ENCODE data around the gene MRPL44. TPM values are rescaled to one million over a fixed set of nuclear protein-coding genes. Genes with fewer than 3 reads are reported as not detected.
"Not testable (repeated sequence)": the region's sequence is repeated elsewhere in the genome, so short reads cannot be mapped to it uniquely, and the experiment has no call there.

MRPL44 gene
- total RNA-seq, 1 donor from 2014 or later, result 14.5 TPM

DNA sequence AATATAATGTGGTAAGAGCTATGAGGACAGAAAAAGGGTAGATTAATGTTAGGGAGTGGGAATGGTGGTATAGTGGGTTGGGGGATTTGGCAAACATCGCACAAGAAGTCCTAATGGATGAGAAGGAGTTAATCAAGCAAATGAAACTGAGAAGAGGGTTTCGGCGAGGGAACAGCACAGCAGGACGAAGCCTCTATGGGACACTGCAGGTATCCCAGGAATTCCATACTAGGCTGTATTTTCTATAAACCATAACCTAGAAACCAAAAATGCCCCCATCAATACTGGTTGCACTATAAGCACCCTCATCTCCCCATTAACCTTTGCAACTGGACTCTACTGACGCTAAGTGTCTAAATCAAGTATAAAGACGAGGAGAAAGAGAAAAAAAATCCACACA, 22.4 kb upstream of the MRPL44 start:
- ATAC-seq, result no peak
- no peak for DNase-seq (ENCODE audit: low spot score)
- intact Hi-C loops (cut with DNase I), result no loop called here

DNA sequence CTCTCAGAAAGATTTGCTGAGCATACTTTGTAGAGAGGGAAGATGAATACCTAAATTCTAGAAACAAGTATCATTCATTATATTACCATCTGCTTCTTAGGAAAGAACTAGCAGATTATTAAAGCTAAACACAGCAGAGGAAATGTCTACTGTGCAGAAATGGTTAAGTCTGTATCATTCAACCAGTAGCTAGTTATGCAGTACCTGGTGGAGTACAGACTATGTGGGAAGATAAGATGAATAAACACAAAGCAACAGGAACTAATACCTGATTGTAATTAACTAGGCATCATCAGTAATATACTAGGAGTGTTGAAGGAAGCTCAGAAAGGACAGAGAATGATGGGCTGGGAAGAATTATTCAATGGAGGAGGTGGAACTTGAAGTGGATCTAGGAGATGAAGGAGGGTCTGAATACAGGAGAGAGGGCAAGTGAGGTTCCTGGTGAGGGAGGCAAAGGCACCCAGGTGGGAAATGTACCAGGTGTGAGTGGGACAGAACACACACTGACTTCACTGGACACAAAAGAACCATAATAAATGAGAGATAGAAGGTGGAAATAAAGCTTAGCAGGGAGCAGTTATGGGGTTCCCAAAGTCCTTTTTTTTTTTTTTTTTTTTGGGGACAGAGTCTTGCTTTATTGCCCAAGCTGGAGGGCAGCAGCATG, 21.7 kb upstream of the MRPL44 start:
- ATAC-seq (no peak), DNase-seq (ENCODE audit: low spot score) (no peak)
- intact Hi-C loops (cut with DNase I), result no loop called here

DNA sequence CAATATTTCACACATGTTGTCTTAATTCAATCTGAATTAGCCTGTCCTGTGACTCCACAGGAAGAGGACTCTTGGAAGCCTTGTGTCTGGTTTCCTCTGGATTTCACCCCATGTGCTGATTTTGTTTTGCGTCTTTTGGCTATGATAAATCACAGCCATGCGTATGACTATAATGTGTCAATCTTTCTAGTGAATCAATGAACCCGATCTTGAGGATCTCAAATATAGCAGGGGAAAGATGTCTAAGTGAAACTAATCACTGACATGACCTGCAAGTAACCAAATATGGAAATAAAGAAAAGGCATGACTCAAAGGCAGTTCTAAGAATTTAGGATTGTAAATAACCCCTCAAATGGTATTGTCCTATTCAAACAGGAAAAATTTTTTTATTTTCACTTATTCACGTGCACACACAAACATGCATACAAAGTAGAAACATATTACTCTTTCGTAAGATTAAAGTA, 20.4 kb upstream of the MRPL44 start:
- DNase-seq (ENCODE audit: low spot score) (no peak), ATAC-seq (no peak)
- intact Hi-C loops (cut with DNase I), result no loop called here

DNA sequence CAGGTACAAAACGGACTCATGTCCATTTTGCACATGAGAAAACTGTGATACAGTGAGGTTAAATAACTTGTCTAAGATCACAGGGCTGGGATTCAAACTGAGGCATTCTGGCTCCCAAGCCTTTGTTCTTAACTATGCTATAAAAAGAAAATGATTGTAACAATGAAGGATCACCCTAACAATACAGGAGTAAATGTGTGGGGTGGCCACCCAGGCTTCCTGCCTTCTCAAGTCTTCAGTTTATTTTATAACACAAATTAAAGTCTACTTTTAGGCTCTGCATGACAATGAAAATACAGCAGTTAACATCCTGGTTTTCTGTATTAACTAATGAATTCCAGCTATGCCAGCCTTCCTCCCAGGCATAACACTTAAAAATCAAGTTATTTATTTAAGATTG, 19.7 kb upstream of the MRPL44 start:
- intact Hi-C loops (cut with DNase I), result no loop called here
- ATAC-seq (no peak), DNase-seq (ENCODE audit: low spot score) (no peak)

DNA sequence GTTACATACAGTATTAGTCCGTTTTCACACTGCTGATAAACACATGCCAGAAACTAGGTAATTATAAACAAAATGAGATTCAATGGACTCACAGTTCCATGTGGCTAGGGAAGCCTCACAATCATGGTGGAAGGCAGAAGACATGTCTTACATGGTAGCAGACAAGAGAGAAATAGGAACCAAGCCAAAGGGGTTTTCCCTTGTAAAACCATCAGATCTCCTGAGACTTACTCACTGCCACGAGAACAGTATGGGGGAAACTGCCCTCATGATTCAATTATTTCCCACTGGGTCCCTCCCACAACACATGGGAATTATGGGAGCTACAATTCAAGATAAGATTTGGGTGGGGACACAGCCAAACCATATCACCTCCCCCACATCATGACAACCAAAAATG, 17.8 kb upstream of the MRPL44 start:
- DNase-seq (ENCODE audit: low spot score); intact Hi-C loops (cut with DNase I); ATAC-seq: not testable (repeated sequence)

DNA sequence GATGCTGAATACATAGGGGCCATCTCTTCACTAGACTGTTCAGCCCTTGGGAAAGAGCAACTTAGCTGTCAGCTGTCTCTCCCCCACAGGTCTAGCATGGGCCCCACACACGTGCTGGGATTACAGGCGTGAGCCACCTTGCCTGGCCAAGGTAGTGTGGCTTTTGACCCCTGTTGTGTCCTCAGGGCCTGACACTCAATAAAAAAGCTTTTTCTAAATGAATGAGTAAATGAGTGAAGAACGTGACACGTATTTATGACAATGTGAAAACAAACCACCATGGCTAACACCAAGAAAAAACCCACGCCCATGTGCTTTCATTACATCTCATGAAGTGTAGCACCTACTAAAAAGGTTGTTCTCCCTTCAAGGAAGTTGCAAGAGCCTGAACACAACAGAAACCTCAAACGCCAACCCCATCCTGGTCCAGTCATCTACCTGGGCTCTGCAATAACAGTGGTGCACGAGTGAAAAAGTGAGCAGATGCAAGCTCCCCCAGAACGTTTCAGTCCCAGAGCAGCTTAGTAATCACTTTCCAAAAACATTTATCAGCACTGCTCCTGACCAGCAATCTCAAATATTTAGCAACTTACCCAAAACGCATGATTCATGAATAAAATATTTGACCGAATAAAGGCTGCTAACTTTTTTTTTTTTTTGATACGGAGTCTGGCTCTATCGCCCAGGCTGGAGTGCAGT, 15.5 kb upstream of the MRPL44 start:
- no peak for ATAC-seq
- intact Hi-C loops (cut with DNase I), result no loop called here
- DNase-seq (ENCODE audit: low spot score), result no peak

DNA sequence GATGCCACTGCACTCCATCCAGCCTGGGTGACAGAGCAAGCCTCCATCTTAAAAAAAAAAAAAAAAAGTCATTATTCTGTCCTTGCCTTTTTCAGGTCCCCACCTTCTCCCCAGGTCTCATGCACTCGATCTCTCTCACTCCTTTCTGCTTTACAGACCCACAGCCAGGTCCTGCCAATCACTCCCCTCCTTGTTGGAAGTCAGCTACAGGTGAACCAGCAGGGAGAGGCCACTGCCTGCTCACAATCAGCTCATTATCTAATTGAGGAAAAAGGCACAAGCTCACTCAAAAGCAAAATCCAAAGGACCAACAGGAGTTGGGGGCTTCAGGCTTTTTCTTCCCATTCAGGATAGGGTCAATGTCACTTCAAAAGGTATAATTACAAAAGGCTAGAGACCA, 14.1 kb upstream of the MRPL44 start:
- DNase-seq (ENCODE audit: low spot score) (no peak), ATAC-seq (no peak)
- intact Hi-C loops (cut with DNase I), result no loop called here

DNA sequence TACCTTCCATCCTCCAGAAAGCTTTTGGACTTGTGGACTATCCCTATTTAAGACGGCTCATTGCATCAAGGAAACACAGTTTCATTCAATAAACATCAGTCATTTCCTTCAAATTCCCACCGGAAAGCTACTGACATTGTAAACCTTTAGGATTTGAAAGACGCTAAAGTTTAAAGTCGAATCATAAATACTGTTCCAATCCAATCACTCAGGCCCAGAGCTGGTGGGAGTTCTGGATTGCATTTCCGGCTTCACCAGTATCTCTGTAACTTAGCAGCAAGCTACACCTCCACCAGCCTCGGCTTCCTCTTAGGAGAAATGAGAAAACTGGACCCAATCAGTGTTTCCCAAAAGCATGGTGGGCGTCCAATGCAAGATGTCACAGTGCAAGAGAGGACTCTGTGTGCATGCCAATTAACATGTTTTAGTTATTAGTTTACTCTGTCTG, 13.7 kb upstream of the MRPL44 start:
- intact Hi-C loops (cut with DNase I), result no loop called here
- ATAC-seq, result peak; percentile 17
- no peak for DNase-seq (ENCODE audit: low spot score)

DNA sequence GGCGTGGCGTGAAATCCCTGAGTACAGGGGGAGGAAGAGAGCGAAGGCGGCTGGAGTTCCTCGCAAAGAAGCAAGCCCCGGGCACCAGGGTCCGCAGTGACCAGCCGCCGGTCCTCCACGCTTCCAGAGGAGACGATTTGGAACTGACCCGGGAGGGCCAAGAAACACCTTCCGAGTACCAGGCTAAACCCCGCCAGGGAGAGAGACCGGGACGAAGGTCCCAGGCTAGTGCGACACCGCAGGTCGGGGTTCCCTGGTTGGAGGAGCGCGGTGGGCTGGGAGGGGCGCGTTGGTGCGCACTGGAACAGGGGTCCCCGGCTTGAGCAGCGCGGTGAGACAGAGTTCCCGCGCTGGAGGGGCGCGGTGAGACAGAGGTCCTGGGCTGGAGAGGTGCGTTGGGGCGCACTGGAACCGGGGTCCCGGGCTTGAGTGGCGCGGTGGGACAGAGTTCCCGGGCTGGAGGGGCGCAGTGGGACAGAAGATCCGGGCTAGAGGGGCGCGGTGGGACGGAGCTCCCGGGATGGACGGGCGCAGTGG, 13.0 kb upstream of the MRPL44 start:
- DNase-seq (ENCODE audit: low spot score), result peak; percentile 69
- intact Hi-C loops (cut with DNase I), result no loop called here
- peak; percentile 63 for ATAC-seq

DNA sequence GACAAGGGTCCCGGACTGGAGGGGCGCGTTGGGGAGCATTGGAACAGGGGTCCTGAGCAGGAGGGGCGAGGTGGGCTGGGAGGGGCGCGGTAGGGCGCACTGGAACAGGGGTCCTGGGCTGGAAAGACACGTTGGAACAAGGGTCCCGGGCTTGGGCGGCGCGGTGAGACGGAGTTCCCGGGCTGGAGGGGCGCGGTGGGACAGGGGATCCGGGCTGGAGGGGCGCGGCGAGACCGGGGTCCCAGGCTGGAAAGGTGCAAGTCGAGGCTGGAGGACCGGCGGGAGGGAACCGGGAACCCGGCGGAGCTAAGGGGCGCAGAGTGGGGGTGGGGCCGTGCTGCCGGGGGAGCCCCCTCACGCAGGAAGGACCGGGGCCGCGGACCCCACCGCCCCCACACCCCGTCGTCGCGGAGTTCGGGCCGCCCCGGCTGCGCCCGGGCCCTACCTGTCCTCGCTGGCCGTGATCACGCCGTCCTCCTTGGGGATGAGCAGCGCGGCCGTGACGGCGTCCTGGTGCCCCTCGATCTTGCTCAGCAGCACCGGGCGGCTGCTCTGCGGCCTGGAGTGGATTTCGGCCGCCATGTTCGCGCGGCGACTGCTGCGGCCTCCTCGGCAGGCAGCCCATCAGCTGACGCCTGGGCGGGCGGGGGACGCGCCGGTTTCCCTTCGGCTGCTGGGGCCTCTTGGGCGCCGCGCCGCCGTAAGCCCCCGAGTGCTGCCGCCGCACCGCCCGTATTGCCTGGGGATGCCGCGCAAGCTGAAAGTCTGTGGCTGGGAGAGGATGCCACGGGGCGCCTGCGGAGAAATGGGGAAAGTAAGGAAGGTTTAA, 12.3 kb upstream of the MRPL44 start, which contains the start of gene WDFY1:
WDFY1 (minus strand) TSS at position 633 of the 829 bp plus-strand sequence; CDS start at position 582, 51 bp downstream.
- ATAC-seq (peak; percentile 97), DNase-seq (ENCODE audit: low spot score) (peak; percentile 93)
- intact Hi-C loops (cut with DNase I), result no loop called here

DNA sequence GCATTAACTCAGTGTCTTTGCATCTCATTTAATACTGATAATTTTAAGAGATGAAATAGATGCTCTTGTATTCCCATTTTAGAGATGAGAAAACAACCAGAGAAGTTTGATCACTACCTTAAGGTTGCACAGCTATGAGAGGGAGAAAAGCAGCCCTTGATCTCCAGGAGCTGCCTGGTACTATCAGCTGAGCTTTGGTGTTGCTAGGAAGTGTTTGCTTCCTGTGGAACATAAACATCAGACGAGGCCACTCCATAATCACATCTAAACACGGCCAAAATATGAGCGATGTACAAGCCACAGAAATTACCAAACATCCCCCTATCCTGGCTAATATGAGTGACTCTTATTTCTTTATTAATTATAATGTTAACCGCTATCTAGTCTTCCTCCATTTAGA, 11.5 kb upstream of the MRPL44 start:
- intact Hi-C loops (cut with DNase I), result no loop called here
- DNase-seq (ENCODE audit: low spot score), result no peak
- no peak for ATAC-seq

DNA sequence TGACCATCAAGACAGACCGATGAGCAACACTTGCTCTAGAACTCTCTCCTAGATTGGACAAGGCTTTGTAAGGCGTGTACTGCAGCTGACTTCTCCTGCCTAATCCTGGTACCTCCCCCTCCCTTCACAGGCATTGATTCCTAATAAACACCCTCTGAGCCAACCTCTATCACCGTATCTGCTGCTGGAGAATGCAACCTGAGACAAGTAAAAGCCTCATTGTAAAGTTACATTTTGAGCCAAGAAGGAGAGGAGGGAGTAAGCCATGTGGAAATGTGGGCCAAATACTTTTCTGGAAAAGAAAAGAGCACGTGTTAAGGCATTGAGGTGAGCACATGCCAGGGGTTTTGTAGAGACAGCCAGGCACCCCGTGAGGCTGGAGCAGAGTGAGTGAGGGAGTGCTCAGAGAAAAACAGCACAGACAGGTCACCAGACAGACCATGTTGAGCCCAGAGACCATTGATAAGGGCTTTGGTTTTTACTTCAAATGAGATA, 9.5 kb upstream of the MRPL44 start:
- intact Hi-C loops (cut with DNase I), result no loop called here
- DNase-seq (ENCODE audit: low spot score) (no peak), ATAC-seq (no peak)

DNA sequence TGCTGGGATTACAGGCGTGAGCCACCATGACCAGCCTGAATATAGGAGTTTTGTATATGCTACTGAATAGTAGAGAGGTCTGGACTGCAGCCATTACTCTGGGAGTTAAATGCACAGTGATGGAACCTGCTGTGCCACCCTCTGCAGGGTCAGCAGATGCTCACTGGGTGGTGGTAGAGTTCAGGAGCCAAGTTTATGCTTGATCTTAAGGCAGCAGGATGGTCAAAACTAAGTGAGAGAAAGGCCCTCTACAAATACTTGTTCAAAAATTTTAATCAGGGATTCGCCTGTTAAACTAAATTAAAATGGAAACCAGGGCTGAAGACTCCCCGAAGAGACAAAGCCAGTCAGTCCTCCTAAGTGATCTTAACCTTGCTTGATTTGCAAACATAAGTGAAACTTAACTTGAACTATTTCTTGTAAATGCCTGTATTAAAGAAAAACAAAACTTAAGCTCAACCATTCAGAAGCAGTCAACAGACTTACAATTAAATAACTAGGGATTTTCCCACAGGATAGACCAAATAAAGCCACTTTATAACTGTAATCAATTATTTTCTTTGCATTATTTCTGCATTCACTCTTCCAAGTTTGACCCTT, 7.9 kb upstream of the MRPL44 start:
- ATAC-seq (no peak), DNase-seq (ENCODE audit: low spot score) (no peak)
- intact Hi-C loops (cut with DNase I), result no loop called here

DNA sequence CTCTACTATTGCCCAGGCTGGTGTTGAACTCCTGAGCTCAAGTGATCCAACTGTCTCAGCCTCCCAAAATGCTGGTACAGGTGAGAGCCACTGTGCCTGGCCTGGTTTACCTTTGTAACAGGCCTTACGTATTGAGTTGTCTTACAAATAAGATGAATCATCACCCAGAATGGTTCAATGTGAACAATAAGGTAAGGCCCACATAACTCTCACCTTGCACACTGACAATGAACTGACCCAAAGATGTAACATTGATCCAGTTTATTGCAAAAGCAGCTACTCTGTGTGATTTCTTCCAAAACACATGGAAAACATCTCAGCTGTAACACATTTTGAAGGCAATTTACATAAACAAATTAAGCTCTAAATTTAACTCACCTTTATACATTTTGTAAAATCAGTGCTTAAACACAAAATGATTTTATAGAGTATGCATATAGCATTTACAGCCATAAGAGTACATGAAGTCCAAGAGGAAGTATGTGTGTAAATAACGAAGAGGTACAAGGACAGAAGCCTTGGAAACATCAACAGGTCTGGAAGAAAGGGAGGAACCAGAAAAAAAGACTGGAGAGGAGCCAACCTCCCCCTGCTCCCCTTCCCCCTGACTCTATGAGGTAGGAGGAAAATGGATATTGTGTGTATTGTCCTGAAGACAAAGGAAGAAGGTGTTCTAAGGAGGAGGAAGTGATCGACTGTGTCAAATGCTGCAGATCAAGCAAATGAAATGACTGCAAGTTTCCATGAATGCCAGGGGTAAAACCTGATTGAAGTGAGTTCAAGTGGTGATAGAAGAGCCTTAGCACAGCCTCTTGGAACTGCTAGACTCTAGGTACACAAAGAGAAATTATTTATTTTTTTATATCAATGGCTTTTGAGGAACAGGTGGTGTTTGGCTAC, 6.6 kb upstream of the MRPL44 start:
- ATAC-seq, result no peak
- intact Hi-C loops (cut with DNase I), result no loop called here

DNA sequence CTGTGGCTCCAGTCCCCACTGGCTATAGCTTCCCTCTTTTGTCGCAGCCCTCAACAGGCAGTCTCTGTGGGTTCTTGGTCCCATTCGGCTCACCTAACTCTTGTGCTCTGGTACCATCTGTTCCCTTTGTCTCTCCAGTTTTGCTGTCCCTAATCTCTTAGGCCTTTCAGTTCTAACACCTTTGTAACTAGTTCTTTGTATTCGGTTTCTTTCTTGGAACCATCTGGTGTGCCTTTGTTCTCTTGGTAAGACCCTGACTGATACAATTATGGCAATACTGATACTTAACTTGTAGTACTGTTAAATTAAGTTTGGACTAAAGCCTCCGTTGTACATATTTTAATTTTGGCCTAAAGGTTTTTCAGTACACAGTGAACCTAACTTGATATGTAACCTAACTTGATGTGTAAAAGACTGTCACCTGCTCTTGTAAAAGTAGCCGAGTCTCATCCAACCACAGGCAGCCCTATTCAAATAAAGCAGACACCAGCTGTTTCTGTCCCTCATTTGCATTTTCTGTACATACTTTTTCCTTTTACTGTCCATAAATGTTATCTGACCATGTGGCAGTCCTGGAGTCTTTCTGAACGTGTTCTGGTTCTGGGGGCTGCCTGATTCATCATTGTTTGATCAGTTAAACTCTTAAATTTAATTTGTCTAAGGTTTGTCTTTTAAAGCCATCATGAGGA, 4.8 kb upstream of the MRPL44 start:
- intact Hi-C loops (cut with DNase I), result no loop called here
- no peak for DNase-seq (ENCODE audit: low spot score)
- no peak for ATAC-seq

More for the DNA sequence above, 6.6 kb upstream of the MRPL44 start:
- no peak for DNase-seq (ENCODE audit: low spot score)

DNA sequence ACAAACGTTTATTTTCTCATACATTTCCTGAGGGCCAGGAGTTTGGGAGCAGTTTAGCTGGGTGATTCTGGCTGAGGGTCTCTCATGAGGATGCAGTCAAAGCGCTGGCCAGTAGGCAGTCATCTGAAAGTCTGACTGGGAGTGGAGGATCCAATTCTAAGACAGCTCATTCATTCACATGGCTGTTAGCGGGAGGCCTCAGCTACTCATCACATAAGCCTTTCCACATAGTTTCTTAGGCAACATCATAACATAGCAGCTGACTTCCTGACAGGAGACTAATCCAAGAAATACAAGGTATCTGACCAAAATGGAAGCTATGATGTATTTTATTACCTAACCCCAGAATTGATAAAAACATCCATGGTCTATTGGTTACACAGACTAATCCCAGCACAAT, 2.9 kb upstream of the MRPL44 start:
- DNase-seq (ENCODE audit: low spot score), result no peak

DNA sequence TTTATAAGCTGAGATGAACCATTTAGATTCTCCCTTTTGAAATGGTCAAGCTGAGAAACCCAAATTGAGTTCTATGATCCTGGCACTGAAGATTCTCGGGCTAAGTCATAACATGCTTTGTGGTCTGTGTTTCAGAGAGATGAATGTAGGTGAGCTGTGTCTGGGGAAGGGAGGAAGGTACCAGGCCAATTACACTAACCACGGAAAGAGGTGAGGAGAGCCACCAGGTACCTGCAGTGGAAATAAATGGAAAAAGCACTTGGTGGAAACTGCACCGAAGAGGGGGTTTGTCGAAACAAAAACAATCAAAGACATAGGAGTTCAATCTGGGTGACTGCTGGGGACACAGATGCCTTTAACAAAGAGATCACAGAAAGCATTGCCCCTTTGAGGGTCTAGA, 963 bp upstream of the MRPL44 start:
- no peak for DNase-seq (ENCODE audit: low spot score)
- no peak for ATAC-seq
- intact Hi-C loops (cut with DNase I), result no loop called here

More for the DNA sequence above, 2.9 kb upstream of the MRPL44 start:
- no peak for ATAC-seq
- intact Hi-C loops (cut with DNase I), result no loop called here
